Measurements from ENCODE around the gene PLN. TPM values are rescaled to one million over a fixed set of nuclear protein-coding genes. Genes with fewer than 3 reads are reported as not detected.

PLN gene
- total RNA-seq, 1 experiment from 2014 or later, result not detected

GRCh38 chr6:118546164-118546879, 1.8 kb upstream of the PLN start:
- Histone ChIP-seq H3K79me2 (ENCODE audit: low read length) (no peaks in the 10 kb centered on the region), H3K4me3 (ENCODE audit: low read length) (no peak overlapping the region), H3K4me2 (ENCODE audit: low read depth, low read length, poor library complexity, severe bottlenecking) (no peak overlapping the region), H3K9me3 (ENCODE audit: low read length) (no peaks in the 10 kb centered on the region), H3K36me3 (ENCODE audit: insufficient read depth, low read length) (no peaks in the 10 kb centered on the region), H4K20me1 (ENCODE audit: insufficient read depth, low read depth, low read length) (0 out of 2 replicates have a peak, but pooled peaks cover under 1% of the 10 kb centered on the region), H3K9me2 (replicated peaks; ENCODE audit: insufficient read depth, low read length) (no peaks in the 10 kb centered on the region), H3K9ac (ENCODE audit: low read length) (no peak overlapping the region), H3K27me3 (ENCODE audit: low read length) (no peaks in the 10 kb centered on the region), H3K4me1 (ENCODE audit: low read length) (no peaks in the 10 kb centered on the region), H2AFZ (ENCODE audit: low read length) (no peak overlapping the region), H3K27ac (ENCODE audit: low read length) (no peak overlapping the region)
- DNase-seq, result no peak

- Histone ChIP-seq H3K9me3 (ENCODE audit: low read length) (no peaks in the 10 kb centered on the region), H3K36me3 (ENCODE audit: insufficient read depth, low read length) (no peaks in the 10 kb centered on the region), H4K20me1 (ENCODE audit: insufficient read depth, low read depth, low read length) (0 out of 2 replicates have a peak, but pooled peaks cover 5% of the 10 kb centered on the region), H3K79me2 (ENCODE audit: low read length) (no peaks in the 10 kb centered on the region), H3K9ac (ENCODE audit: low read length) (no peak overlapping the region), H3K9me2 (replicated peaks; ENCODE audit: insufficient read depth, low read length) (no peaks in the 10 kb centered on the region), H3K4me3 (ENCODE audit: low read length) (no peak overlapping the region), H3K4me2 (ENCODE audit: low read depth, low read length, poor library complexity, severe bottlenecking) (no peak overlapping the region), H2AFZ (ENCODE audit: low read length) (no peak overlapping the region), H3K27ac (ENCODE audit: low read length) (no peak overlapping the region), H3K27me3 (ENCODE audit: low read length) (no peaks in the 10 kb centered on the region), H3K4me1 (ENCODE audit: low read length) (no peaks in the 10 kb centered on the region)
- no peak for DNase-seq
Observed at GRCh38 chr6:118546880-118547218, 1.2 kb upstream of the PLN start.

GRCh38 chr6:118548613-118549012, 517 bp downstream of the PLN start:
- Histone ChIP-seq H3K9me3 (ENCODE audit: low read length) (no peaks in the 10 kb centered on the region), H3K36me3 (ENCODE audit: insufficient read depth, low read length) (no peaks in the 10 kb centered on the region), H2AFZ (ENCODE audit: low read length) (no peak overlapping the region), H3K4me1 (ENCODE audit: low read length) (no peaks in the 10 kb centered on the region), H3K4me3 (ENCODE audit: low read length) (no peak overlapping the region), H3K27ac (ENCODE audit: low read length) (no peak overlapping the region), H3K79me2 (ENCODE audit: low read length) (no peaks in the 10 kb centered on the region), H3K9me2 (replicated peaks; ENCODE audit: insufficient read depth, low read length) (no peaks in the 10 kb centered on the region), H3K27me3 (ENCODE audit: low read length) (no peaks in the 10 kb centered on the region), H3K4me2 (ENCODE audit: low read depth, low read length, poor library complexity, severe bottlenecking) (no peak overlapping the region), H3K9ac (ENCODE audit: low read length) (no peak overlapping the region), H4K20me1 (ENCODE audit: insufficient read depth, low read depth, low read length) (0 out of 2 replicates have a peak, but pooled peaks cover 5% of the 10 kb centered on the region)
- no peak for DNase-seq

GRCh38 chr6:118551063-118552053, 3.3 kb downstream of the PLN start:
- Histone ChIP-seq H3K4me2 (ENCODE audit: low read depth, low read length, poor library complexity, severe bottlenecking) (no peak overlapping the region), H3K9ac (ENCODE audit: low read length) (no peak overlapping the region), H3K36me3 (ENCODE audit: insufficient read depth, low read length) (no peaks in the 10 kb centered on the region), H3K9me3 (ENCODE audit: low read length) (no peaks in the 10 kb centered on the region), H3K4me1 (ENCODE audit: low read length) (no peaks in the 10 kb centered on the region), H4K20me1 (ENCODE audit: insufficient read depth, low read depth, low read length) (0 out of 2 replicates have a peak, but pooled peaks cover 8% of the 10 kb centered on the region), H3K9me2 (replicated peaks; ENCODE audit: insufficient read depth, low read length) (no peaks in the 10 kb centered on the region), H3K27ac (ENCODE audit: low read length) (no peak overlapping the region), H2AFZ (ENCODE audit: low read length) (no peak overlapping the region), H3K27me3 (ENCODE audit: low read length) (no peaks in the 10 kb centered on the region), H3K4me3 (ENCODE audit: low read length) (no peak overlapping the region), H3K79me2 (ENCODE audit: low read length) (no peaks in the 10 kb centered on the region)
- DNase-seq, result peak; percentile 71

- Histone ChIP-seq H3K4me2 (ENCODE audit: low read depth, low read length, poor library complexity, severe bottlenecking) (no peak overlapping the region), H3K27ac (ENCODE audit: low read length) (no peak overlapping the region), H3K27me3 (ENCODE audit: low read length) (no peaks in the 10 kb centered on the region), H4K20me1 (ENCODE audit: insufficient read depth, low read depth, low read length) (0 out of 2 replicates have a peak, but pooled peaks cover 8% of the 10 kb centered on the region), H3K4me1 (ENCODE audit: low read length) (no peaks in the 10 kb centered on the region), H2AFZ (ENCODE audit: low read length) (no peak overlapping the region), H3K36me3 (ENCODE audit: insufficient read depth, low read length) (no peaks in the 10 kb centered on the region), H3K79me2 (ENCODE audit: low read length) (no peaks in the 10 kb centered on the region), H3K9me2 (replicated peaks; ENCODE audit: insufficient read depth, low read length) (no peaks in the 10 kb centered on the region), H3K9ac (ENCODE audit: low read length) (no peak overlapping the region), H3K9me3 (ENCODE audit: low read length) (no peaks in the 10 kb centered on the region), H3K4me3 (ENCODE audit: low read length) (no peak overlapping the region)
- no peak for DNase-seq
Observed at GRCh38 chr6:118553132-118553531, 5.0 kb downstream of the PLN start.

- H3K9me2 ChIP-seq (replicated peaks; ENCODE audit: insufficient read depth, low read length), result no peaks in the 10 kb centered on the region
- no peak overlapping the region for H3K9ac ChIP-seq (ENCODE audit: low read length)
- H3K4me2 ChIP-seq (ENCODE audit: low read depth, low read length, poor library complexity, severe bottlenecking), result no peak overlapping the region
- H3K27me3 ChIP-seq (ENCODE audit: low read length), result no peaks in the 10 kb centered on the region
- no peaks in the 10 kb centered on the region for H3K9me3 ChIP-seq (ENCODE audit: low read length)
- H3K36me3 ChIP-seq (ENCODE audit: insufficient read depth, low read length), result no peaks in the 10 kb centered on the region
- H3K4me1 ChIP-seq (ENCODE audit: low read length), result no peaks in the 10 kb centered on the region
- no peaks in the 10 kb centered on the region for H3K79me2 ChIP-seq (ENCODE audit: low read length)
- no peak for DNase-seq
- H3K27ac ChIP-seq (ENCODE audit: low read length), result no peak overlapping the region
- no peak overlapping the region for H3K4me3 ChIP-seq (ENCODE audit: low read length)
- 0 out of 2 replicates have a peak, but pooled peaks cover 8% of the 10 kb centered on the region for H4K20me1 ChIP-seq (ENCODE audit: insufficient read depth, low read depth, low read length)
- no peak overlapping the region for H2AFZ ChIP-seq (ENCODE audit: low read length)
Observed at GRCh38 chr6:118554698-118555097, 6.6 kb downstream of the PLN start.

GRCh38 chr6:118558464-118559217, 10.5 kb downstream of the PLN start:
- Histone ChIP-seq H3K27ac (ENCODE audit: low read length) (no peak overlapping the region), H2AFZ (ENCODE audit: low read length) (no peak overlapping the region)
- DNase-seq, result no peak

More at GRCh38 chr6:118558464-118559217, 10.5 kb downstream of the PLN start:
- Histone ChIP-seq H3K27me3 (ENCODE audit: low read length) (no peaks in the 10 kb centered on the region), H3K4me2 (ENCODE audit: low read depth, low read length, poor library complexity, severe bottlenecking) (no peak overlapping the region), H3K4me3 (ENCODE audit: low read length) (no peak overlapping the region), H3K9ac (ENCODE audit: low read length) (no peak overlapping the region), H3K36me3 (ENCODE audit: insufficient read depth, low read length) (no peaks in the 10 kb centered on the region), H3K4me1 (ENCODE audit: low read length) (no peaks in the 10 kb centered on the region), H3K79me2 (ENCODE audit: low read length) (no peaks in the 10 kb centered on the region), H4K20me1 (ENCODE audit: insufficient read depth, low read depth, low read length) (0 out of 2 replicates have a peak, but pooled peaks cover 3% of the 10 kb centered on the region), H3K9me3 (ENCODE audit: low read length) (no peaks in the 10 kb centered on the region), H3K9me2 (replicated peaks; ENCODE audit: insufficient read depth, low read length) (no peaks in the 10 kb centered on the region)

Data from Karpas-422 (cell line).